IMR-90 (cell line): ENCODE data around the gene ARHGAP5. TPM values are rescaled to one million over a fixed set of nuclear protein-coding genes. Genes with fewer than 3 reads are reported as not detected.
"Not testable (repeated sequence)": the region's sequence is repeated elsewhere in the genome, so short reads cannot be mapped to it uniquely, and the experiment has no call there.

Experiments used
- ATAC-seq: fragments of 200-7000 bp; cut with Tn5 transposase; 2 replicates; pipeline ENCODE4 v1.9.1; 2020; ENCODE audit warnings: low read depth, mild to moderate bottlenecking, moderate library complexity
- BruUV-seq: library from RNA; stranded (reverse); fragments of 400-500 nt; replicated peaks from 2 replicates; lab custom pipeline; 2021; lab: Mats Ljungman, UMichigan
- CTCF ChIA-PET: fragments of 300-600 bp; formaldehyde crosslinking; extraction: SDS; loops from one replicate; lab custom pipeline; 2021; ENCODE audit warnings: antibody characterized with exemption; lab: Yijun Ruan, JAX
- POLR2A ChIA-PET: fragments of 300-600 bp; sonication (Branson Sonifier 250); formaldehyde crosslinking; loops from one replicate; lab custom pipeline; 2022; ENCODE audit warnings: antibody characterized with exemption; ENCODE audit not compliant: unreplicated experiment; lab: Charles Lee
- DNase-seq: peaks from one replicate; pipeline ENCODE4 v3.0.0; 2013
- H2AFZ ChIP-seq: replicated peaks from 2 replicates; pipeline ENCODE3; 2013; ENCODE audit warnings: low read length, mild to moderate bottlenecking; ENCODE audit not compliant: poor library complexity
- H2AK5ac ChIP-seq: 2 replicates; pipeline ENCODE4 v1.6.1; 2013; ENCODE audit warnings: low read depth, low read length, inconsistent platforms
- H2AK9ac ChIP-seq: replicated peaks from 2 replicates; pipeline ENCODE3; 2013; ENCODE audit warnings: mild to moderate bottlenecking, low read depth, low read length, moderate library complexity; ENCODE audit not compliant: poor library complexity
- H2BK120ac ChIP-seq: 2 replicates; pipeline ENCODE4 v1.6.1; 2013; ENCODE audit warnings: low read depth, low read length, inconsistent platforms
- H2BK15ac ChIP-seq: 3 replicates; pipeline ENCODE4 v1.6.1; 2013; ENCODE audit warnings: low read depth, low read length, inconsistent platforms
- H2BK20ac ChIP-seq: 2 replicates; pipeline ENCODE4 v1.6.1; 2013; ENCODE audit warnings: low read depth, mild to moderate bottlenecking, inconsistent platforms, low read length, moderate library complexity
- H2BK5ac ChIP-seq: 2 replicates; pipeline ENCODE4 v1.6.1; 2013; ENCODE audit warnings: mild to moderate bottlenecking, low read depth, low read length, inconsistent platforms; ENCODE audit not compliant: poor library complexity, severe bottlenecking
- H3K14ac ChIP-seq: replicated peaks from 2 replicates; pipeline ENCODE4 v1.6.1; 2013; ENCODE audit warnings: low read depth, low read length, inconsistent platforms
- H3K18ac ChIP-seq: 2 replicates; pipeline ENCODE4 v1.6.1; 2013; ENCODE audit warnings: low read depth, low read length, control low read depth
- H3K23ac ChIP-seq: 2 replicates; pipeline ENCODE4 v1.6.1; 2013; ENCODE audit warnings: low read depth, low read length, inconsistent platforms
- H3K27ac ChIP-seq: 2 replicates; pipeline ENCODE4 v1.5.1; 2013; ENCODE audit warnings: mild to moderate bottlenecking, control low read depth, low read length; ENCODE audit not compliant: insufficient read depth
- H3K27me3 ChIP-seq: 2 replicates; pipeline ENCODE4 v1.6.1; 2013; ENCODE audit warnings: low read length; ENCODE audit not compliant: control insufficient read depth, insufficient read depth
- H3K36me3 ChIP-seq: 2 replicates; pipeline ENCODE4 v1.6.1; 2013; ENCODE audit warnings: low read length, mixed read lengths; ENCODE audit not compliant: control insufficient read depth, insufficient read depth
- H3K4ac ChIP-seq: 2 replicates; pipeline ENCODE4 v1.6.1; 2013; ENCODE audit warnings: low read depth, low read length, inconsistent platforms
- H3K4me1 ChIP-seq: 2 replicates; pipeline ENCODE4 v1.6.1; 2013; ENCODE audit warnings: low read length, mixed read lengths; ENCODE audit not compliant: control insufficient read depth, insufficient read depth
- H3K4me2 ChIP-seq: 2 replicates; pipeline ENCODE4 v1.6.1; 2013; ENCODE audit warnings: low read depth, mild to moderate bottlenecking, control low read depth, low read length, moderate library complexity
- H3K4me3 ChIP-seq: 2 replicates; pipeline ENCODE4 v1.5.1; 2013; ENCODE audit warnings: low read depth, mild to moderate bottlenecking, control low read depth, low read length, moderate library complexity; ENCODE audit not compliant: insufficient read depth
- H3K56ac ChIP-seq: 2 replicates; pipeline ENCODE4 v1.6.1; 2013; ENCODE audit warnings: low read length, inconsistent platforms; ENCODE audit not compliant: insufficient read depth; ENCODE audit errors: extremely low read depth
- H3K79me1 ChIP-seq, 2 experiments: 2 replicates each; pipeline ENCODE4 v1.6.1; 2013; ENCODE audit warnings: low read length in 2 of 2, inconsistent platforms in 1 of 2, low read depth in 1 of 2
- H3K9ac ChIP-seq: 2 replicates; pipeline ENCODE4 v1.6.1; 2013; ENCODE audit warnings: low read depth, low read length, control low read depth
- H3K9me1 ChIP-seq: 2 replicates; pipeline ENCODE4 v1.6.1; 2013; ENCODE audit warnings: low read length, inconsistent platforms; ENCODE audit not compliant: insufficient read depth
- H3K9me3 ChIP-seq: 2 replicates; pipeline ENCODE4 v1.6.1; 2013; ENCODE audit warnings: low read length; ENCODE audit not compliant: control insufficient read depth, insufficient read depth
- H4K20me1 ChIP-seq: 2 replicates; pipeline ENCODE4 v1.6.1; 2013; ENCODE audit warnings: low read length, inconsistent platforms; ENCODE audit not compliant: insufficient read depth
- H4K5ac ChIP-seq: 2 replicates; pipeline ENCODE4 v1.6.1; 2013; ENCODE audit warnings: mild to moderate bottlenecking, low read depth, low read length, control low read depth
- H4K8ac ChIP-seq, 2 experiments: 2 replicates each; pipeline ENCODE4 v1.6.1; 2013; ENCODE audit warnings: low read depth in 2 of 2, low read length in 2 of 2, control low read depth in 1 of 2, inconsistent platforms in 1 of 2
- H4K91ac ChIP-seq: 2 replicates; pipeline ENCODE4 v1.6.1; 2013; ENCODE audit warnings: low read depth, low read length, inconsistent platforms; ENCODE audit not compliant: insufficient read depth
- WGBS, 2 experiments: methylation state at CpG; one replicate each; pipeline versions ENCODE4 v1.1.5 to v1.1.7; 2013; ENCODE audit warnings: missing lambda C conversion rate in 2 of 2; ENCODE audit not compliant: insufficient read length in 1 of 2; ENCODE audit errors: extremely low coverage in 2 of 2; 5-methylcytosine and 5-hydroxymethylcytosine counted together
- dilution Hi-C: fragments of 300-500 bp; cut with HindIII; formaldehyde crosslinking; loops from one replicate; pipeline ENCODE4 v1.14.3; 2018; ENCODE audit warnings: low sequenced_read_pairs; ENCODE audit not compliant: unreplicated experiment
- in situ Hi-C: fragments of 300-500 bp; cut with MboI; formaldehyde crosslinking; loops from 3 replicates; pipeline ENCODE4 v1.14.3; 2019; ENCODE audit warnings: low sequenced_read_pairs, inconsistent platforms, mixed read lengths
- intact Hi-C: fragments of 100-400 bp; cut with micrococcal nuclease; formaldehyde crosslinking; loops from 2 replicates; pipeline ENCODE4 v1.10.0; 2022
- polyA plus RNA-seq, 3 experiments: library from polyadenylated mRNA; depleted of rRNA; stranded (reverse); fragments of >200 nt; gene quantifications; 2 replicates each; pipeline ENCODE4 v1.2.3, GENCODE V29; 2012; ENCODE audit warnings: low replicate concordance in 1 of 3
- total RNA-seq: library from RNA; depleted of rRNA; stranded (reverse); fragments of >200 nt; gene quantifications from 2 replicates; pipeline ENCODE4 v1.2.3, GENCODE V29; 2012

The ARHGAP5 gene
- total and polyA plus RNA-seq, 2 of the 4 experiments (the other 2 are of a cell fraction) = 7.4 to 45.3 TPM

GRCh38 chr14:32126899-32127730, 50.0 kb downstream of the ARHGAP5 start:
- CTCF ChIA-PET, H3K23ac ChIP-seq, H3K9me1 ChIP-seq, H4K91ac ChIP-seq, H3K4ac ChIP-seq, H4K5ac ChIP-seq, intact Hi-C loops, H3K9ac ChIP-seq, DNase-seq, H3K56ac ChIP-seq, H2AK5ac ChIP-seq, H3K4me1 ChIP-seq, H3K9me3 ChIP-seq, H2AFZ ChIP-seq, BruUV-seq, H3K27me3 ChIP-seq, H2AK9ac ChIP-seq, H3K27ac ChIP-seq, in situ Hi-C loops, H4K8ac ChIP-seq, H3K4me3 ChIP-seq, H2BK20ac ChIP-seq, dilution Hi-C loops, H2BK120ac ChIP-seq, H3K14ac ChIP-seq, H2BK5ac ChIP-seq, H3K36me3 ChIP-seq, ATAC-seq, POLR2A ChIA-PET, H3K18ac ChIP-seq, H3K4me2 ChIP-seq, H2BK15ac ChIP-seq: not testable (repeated sequence)
- Histone ChIP-seq H3K79me1 (peaks cover 18 to 42% of the 10 kb centered on the region in 2 experiments), H4K20me1 (peaks cover 18% of the 10 kb centered on the region; the same call in 1 of the 2 replicates)
- no CpG with 5 or more reads among the region's 13 CpGs for WGBS, 2 experiments

DNA sequence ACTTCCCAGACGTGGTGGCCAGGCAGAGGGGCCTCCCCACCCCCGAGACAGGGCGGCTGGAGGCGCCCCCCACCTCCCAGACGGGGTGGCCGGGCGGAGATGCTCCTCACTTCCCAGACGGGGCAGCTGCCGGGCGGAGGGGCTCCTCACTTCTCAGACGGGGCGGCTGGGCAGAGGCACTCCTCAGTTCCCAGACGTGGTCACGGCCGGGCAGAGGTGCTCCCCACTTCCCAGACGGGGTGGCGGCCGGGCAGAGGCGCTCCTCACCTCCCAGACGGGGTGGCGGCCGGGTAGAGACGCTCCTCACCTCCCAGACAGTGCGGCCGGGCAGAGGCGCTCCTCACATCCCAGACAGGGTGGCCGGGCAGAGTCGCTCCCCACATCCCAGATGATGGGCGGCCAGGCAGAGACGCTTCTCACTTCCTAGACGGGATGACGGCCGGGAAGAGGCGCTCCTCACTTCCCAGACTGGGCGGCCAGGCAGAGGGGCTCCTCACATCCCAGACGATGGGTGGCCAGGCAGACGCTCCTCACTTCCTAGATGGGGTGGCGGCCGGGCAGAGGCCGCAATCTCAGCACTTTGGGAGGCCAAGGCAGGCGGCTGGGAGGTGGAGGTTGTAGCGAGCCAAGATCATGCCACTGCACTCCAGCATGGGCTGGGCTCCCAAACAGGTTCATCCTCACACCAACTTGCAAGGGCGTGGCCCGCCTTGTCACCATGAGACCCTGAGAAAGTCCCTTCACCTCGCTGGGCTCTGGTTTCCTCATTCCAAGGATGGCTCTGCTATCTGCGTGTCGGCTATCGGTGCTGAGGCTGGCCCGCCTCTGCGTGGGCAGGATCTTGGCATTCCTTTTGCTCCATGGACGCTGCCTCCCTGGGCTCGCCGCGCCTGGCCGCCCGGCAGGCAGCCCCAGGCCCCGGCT, 50.9 kb downstream of the ARHGAP5 start:
- H3K4me1 ChIP-seq, H4K91ac ChIP-seq, H3K4me3 ChIP-seq, H3K18ac ChIP-seq, DNase-seq, H2BK120ac ChIP-seq, dilution Hi-C loops, H3K27ac ChIP-seq, H3K9me1 ChIP-seq, H3K9me3 ChIP-seq, ATAC-seq, H3K4ac ChIP-seq, H2BK5ac ChIP-seq, H3K36me3 ChIP-seq, POLR2A ChIA-PET, H3K14ac ChIP-seq, H3K56ac ChIP-seq, H2BK15ac ChIP-seq, H4K5ac ChIP-seq, H4K8ac ChIP-seq, H2AK5ac ChIP-seq, H3K4me2 ChIP-seq, H3K23ac ChIP-seq, H3K9ac ChIP-seq, H2AK9ac ChIP-seq, CTCF ChIA-PET, H2BK20ac ChIP-seq, H2AFZ ChIP-seq, H3K27me3 ChIP-seq, in situ Hi-C loops, BruUV-seq, intact Hi-C loops: not testable (repeated sequence)
- 95% methylated on average over 4 of the region's 57 CpGs; no CpG with 5 or more reads in 1 of the 2 experiments for WGBS, 2 experiments
- peaks cover 18 to 42% of the 10 kb centered on the region in 2 experiments for H3K79me1 ChIP-seq
- H4K20me1 ChIP-seq = peaks cover 18% of the 10 kb centered on the region; the same call in 1 of the 2 replicates
